B cell (primary cell): ENCODE data around the gene C3.
"Not testable (repeated sequence)": the region's sequence is repeated elsewhere in the genome, so short reads cannot be mapped to it uniquely, and the experiment has no call there.

ENCODE experiments used
- CTCF ChIP-seq: fragments of 200-600 bp; IDR thresholded peaks from one replicate; pipeline ENCODE4 v1.8.0; 2022; ENCODE audit warnings: antibody characterized with exemption, mild to moderate bottlenecking
- EZH2 ChIP-seq: IDR thresholded peaks from 2 replicates; pipeline ENCODE4 v1.6.1; 2012; ENCODE audit warnings: borderline replicate concordance, low read depth, mild to moderate bottlenecking, moderate library complexity, low read length; ENCODE audit not compliant: insufficient read depth, poor library complexity, severe bottlenecking

DNA sequence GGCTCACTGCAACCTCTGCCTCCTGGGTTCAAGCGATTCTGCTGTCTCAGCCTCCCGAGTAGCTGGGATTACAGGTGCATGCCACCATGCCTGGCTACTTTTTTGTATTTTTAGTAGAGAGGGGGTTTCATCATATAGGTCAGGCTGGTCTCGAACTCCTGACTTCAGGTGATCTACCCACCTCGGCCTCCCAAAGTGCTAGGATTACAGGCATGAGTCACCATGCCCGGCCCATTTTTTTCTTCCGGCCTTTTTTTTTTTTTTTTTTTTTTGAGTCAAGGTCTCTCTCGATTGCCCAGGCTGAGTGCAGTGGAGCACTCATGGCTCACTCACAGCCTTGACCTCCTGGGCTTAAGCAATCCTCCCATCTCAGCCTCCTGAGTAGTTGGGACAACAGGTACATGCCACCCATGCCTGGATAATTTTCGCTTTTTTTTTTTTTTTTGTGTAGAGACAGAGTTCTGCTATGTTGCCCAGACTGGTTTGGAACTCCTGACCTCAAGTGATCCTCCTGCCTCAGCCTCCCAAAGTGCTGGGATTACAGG, 41.9 kb upstream of the C3 start:
- not testable (repeated sequence) for TF ChIP-seq CTCF, EZH2
